Smooth muscle cell (in vitro differentiated cells): ENCODE data around the gene RRM2. TPM values are rescaled to one million over a fixed set of nuclear protein-coding genes. Genes with fewer than 3 reads are reported as not detected.

ENCODE experiments used
- DNase-seq: peaks from one replicate; lab custom pipeline; 2025; ENCODE audit not compliant: unreplicated experiment; lab: John Stamatoyannopoulos, UW
- H2AFZ ChIP-seq: fragments of 200-600 bp; sonication (generic); 2 replicates; pipeline ENCODE4 v1.6.0; 2016; ENCODE audit warnings: antibody characterized with exemption, low read depth, mild to moderate bottlenecking
- H3F3A ChIP-seq: fragments of 200-600 bp; sonication (generic); 2 replicates; pipeline ENCODE4 v1.6.0; 2017; ENCODE audit warnings: antibody characterized with exemption, low read depth
- H3K27ac ChIP-seq: fragments of 200-600 bp; sonication (generic); 2 replicates; pipeline ENCODE4 v1.5.1; 2016; ENCODE audit warnings: low read depth, mild to moderate bottlenecking
- H3K27me3 ChIP-seq: fragments of 200-600 bp; sonication (generic); 2 replicates; pipeline ENCODE4 v1.6.1; 2016; ENCODE audit warnings: low read depth, mild to moderate bottlenecking
- H3K36me3 ChIP-seq: fragments of 200-600 bp; sonication (generic); 2 replicates; pipeline ENCODE4 v1.5.1; 2016; ENCODE audit warnings: low read depth
- H3K4me1 ChIP-seq: fragments of 200-600 bp; sonication (generic); 2 replicates; pipeline ENCODE4 v1.5.1; 2016; ENCODE audit warnings: low read depth
- H3K4me2 ChIP-seq: fragments of 200-600 bp; sonication (generic); 2 replicates; pipeline ENCODE4 v1.6.0; 2016; ENCODE audit warnings: mild to moderate bottlenecking
- H3K4me3 ChIP-seq: fragments of 200-600 bp; sonication (generic); 2 replicates; pipeline ENCODE4 v1.5.1; 2016; ENCODE audit warnings: mild to moderate bottlenecking
- H3K79me2 ChIP-seq: fragments of 200-600 bp; sonication (generic); 2 replicates; pipeline ENCODE4 v1.6.0; 2016; ENCODE audit warnings: low read depth, mild to moderate bottlenecking
- H3K9ac ChIP-seq: fragments of 200-600 bp; sonication (generic); 2 replicates; pipeline ENCODE4 v1.6.0; 2016; ENCODE audit warnings: low read depth
- H3K9me3 ChIP-seq: fragments of 200-600 bp; sonication (generic); replicated peaks from 2 replicates; pipeline ENCODE4 v1.5.1; 2016; ENCODE audit warnings: low read depth
- H4K20me1 ChIP-seq: fragments of 200-600 bp; sonication (generic); 2 replicates; pipeline ENCODE4 v1.6.0; 2016; ENCODE audit warnings: low read depth
- WGBS: methylation state at CpG from one replicate; pipeline ENCODE4 v1.1.7; 2016; ENCODE audit warnings: low lambda C conversion rate; 5-methylcytosine and 5-hydroxymethylcytosine counted together
- polyA plus RNA-seq: library from polyadenylated mRNA; unstranded; fragments of >200 nt; fragmentation: Nextera tagmentation; extraction: Ambion mirVana; gene quantifications from 2 replicates; pipeline ENCODE4 v1.2.1, GENCODE V29; 2016
- total RNA-seq: library from RNA; depleted of rRNA; stranded (reverse); fragments of >200 nt; gene quantifications from 2 replicates; pipeline ENCODE4 v1.2.3, GENCODE V29; 2014
- TF ChIP-seq, protein P1 (sequence below): fragments of 200-600 bp; sonication (generic); IDR thresholded peaks from 2 replicates; pipeline ENCODE4 v1.5.1; 2017; ENCODE audit warnings: borderline replicate concordance, mild to moderate bottlenecking, antibody characterized with exemption; ENCODE audit not compliant: insufficient read depth, poor library complexity, severe bottlenecking

RRM2 gene
- total and polyA plus RNA-seq, 2 experiments from 2014 or later, result 22.7 to 102 TPM

DNA sequence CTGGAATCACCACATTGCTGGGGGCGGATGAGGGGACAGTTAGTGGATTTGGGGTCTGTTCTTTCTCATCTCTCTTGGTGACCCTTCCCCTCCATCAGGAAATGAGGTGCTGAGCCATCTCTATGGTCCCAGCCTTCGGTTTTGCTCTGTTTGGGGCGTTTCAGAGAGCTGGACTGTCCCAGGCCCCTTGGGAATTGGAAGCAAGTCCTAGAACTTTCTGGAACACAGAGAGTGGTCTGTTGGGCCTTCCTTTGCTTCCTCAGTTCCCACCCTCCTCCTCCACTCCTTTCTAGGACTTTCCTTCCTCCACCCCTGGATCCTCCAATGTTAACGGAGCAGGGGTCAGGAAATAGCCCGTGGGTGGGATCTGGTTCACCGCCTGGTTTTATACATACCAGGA, 17.0 kb downstream of the RRM2 start:
- Histone ChIP-seq H2AFZ (no peak overlapping the region), H3K9me3 (no peaks in the 10 kb centered on the region), H3K79me2 (no peaks in the 10 kb centered on the region), H3K9ac (no peak overlapping the region), H3K4me2 (no peak overlapping the region), H4K20me1 (no peaks in the 10 kb centered on the region), H3F3A (no peaks in the 10 kb centered on the region), H3K27me3 (no peaks in the 10 kb centered on the region), H3K36me3 (no peaks in the 10 kb centered on the region), H3K4me3 (no peak overlapping the region), H3K27ac (no peak overlapping the region), H3K4me1 (no peaks in the 10 kb centered on the region)
- no peak for DNase-seq
- 97% methylated on average over 6 of the region's 6 CpGs for WGBS
- TF ChIP-seq, protein P1, sequence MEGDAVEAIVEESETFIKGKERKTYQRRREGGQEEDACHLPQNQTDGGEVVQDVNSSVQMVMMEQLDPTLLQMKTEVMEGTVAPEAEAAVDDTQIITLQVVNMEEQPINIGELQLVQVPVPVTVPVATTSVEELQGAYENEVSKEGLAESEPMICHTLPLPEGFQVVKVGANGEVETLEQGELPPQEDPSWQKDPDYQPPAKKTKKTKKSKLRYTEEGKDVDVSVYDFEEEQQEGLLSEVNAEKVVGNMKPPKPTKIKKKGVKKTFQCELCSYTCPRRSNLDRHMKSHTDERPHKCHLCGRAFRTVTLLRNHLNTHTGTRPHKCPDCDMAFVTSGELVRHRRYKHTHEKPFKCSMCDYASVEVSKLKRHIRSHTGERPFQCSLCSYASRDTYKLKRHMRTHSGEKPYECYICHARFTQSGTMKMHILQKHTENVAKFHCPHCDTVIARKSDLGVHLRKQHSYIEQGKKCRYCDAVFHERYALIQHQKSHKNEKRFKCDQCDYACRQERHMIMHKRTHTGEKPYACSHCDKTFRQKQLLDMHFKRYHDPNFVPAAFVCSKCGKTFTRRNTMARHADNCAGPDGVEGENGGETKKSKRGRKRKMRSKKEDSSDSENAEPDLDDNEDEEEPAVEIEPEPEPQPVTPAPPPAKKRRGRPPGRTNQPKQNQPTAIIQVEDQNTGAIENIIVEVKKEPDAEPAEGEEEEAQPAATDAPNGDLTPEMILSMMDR, result no peak

DNA sequence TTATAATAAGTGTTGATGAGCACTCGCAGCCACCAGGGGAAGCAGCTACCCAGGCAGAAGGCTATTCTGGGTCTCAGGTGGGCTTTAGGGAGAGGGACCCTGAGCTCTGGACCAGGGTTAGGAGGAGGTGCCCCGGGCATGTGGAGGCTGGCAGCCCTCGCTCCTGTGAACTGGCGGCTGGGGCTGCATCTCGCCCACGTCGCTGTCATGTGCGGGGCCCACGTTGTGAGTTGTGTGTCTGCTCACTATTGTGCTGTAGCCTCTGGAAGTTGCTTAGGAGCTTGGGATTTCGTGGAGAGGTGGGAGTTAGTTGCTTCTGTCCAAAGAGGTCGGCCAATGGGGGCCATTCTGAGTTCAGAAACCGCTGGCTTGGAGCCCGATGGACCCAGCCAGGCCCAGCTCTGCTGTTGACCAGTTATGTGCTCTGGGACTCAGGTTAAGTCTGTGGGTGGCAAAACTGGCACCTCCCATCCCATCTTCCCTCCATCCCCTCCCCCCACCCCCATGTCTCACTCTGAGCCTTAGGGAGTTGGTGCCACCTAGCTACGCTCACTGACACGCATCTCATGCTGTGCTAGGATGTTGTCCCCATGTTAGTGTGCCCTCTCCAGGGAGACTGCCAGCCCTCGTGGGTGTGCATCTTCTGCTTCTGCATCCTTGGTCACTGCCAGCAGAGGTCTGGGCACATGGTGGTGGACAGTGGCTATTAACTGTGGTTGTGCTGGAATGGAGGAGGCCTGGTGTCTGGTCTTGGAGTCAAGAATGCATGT, 18.5 kb downstream of the RRM2 start:
- Histone ChIP-seq H3K27me3 (no peaks in the 10 kb centered on the region), H3K27ac (no peak overlapping the region), H3K79me2 (no peaks in the 10 kb centered on the region), H3F3A (no peaks in the 10 kb centered on the region), H4K20me1 (no peaks in the 10 kb centered on the region), H3K4me1 (no peaks in the 10 kb centered on the region), H2AFZ (no peak overlapping the region), H3K4me3 (no peak overlapping the region), H3K36me3 (no peaks in the 10 kb centered on the region), H3K9me3 (no peaks in the 10 kb centered on the region), H3K9ac (no peak overlapping the region), H3K4me2 (no peak overlapping the region)
- 93% methylated on average over 16 of the region's 16 CpGs for WGBS
- DNase-seq, result no peak
- TF ChIP-seq, protein P1, result no peak

DNA sequence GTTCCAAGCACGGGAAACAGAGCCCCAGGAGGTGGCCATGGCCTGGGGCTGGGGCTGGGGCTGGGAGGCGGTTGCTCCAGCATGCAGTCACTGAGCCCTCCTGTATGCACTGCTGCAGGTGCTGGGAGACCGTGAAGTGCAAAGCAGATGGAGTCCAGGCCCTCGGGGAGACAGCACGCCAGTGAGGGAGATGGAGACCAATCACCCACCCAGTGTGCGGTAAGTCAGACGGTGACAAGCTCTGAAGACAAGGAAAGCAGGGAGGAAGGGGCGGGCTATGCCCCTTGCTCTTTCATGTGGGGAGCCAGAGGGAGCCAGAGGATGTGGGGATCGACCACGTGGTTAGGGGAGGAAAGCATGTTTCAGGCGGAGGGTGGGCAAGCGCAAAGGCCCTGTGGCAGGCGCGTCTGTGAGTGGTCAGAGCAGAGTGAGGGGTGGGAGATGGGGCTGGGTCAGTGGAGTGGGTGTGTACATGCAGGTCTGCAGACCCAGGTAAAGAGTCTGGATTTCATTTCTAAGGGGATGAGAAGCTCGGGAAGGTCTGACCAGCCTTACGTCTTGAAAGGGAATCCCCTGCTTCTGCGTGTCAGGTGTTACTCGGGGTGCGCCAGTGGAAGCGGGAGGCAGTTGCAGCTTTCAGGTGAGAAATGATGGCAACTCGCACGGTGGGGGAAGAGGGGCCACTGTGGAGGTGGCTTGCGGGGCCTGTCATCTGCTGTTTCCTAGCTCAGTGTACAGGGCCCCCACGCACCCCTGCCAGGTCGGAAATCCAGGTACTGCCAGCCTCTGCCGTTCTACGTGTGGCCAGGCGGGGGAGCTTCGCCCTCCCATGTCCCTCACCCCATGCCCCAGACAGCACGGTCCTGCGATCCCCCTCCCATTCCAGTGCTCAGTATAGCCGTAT, 19.4 kb downstream of the RRM2 start:
- TF ChIP-seq, protein P1, result peak; percentile 40
- no peak overlapping the region for H2AFZ ChIP-seq
- H3K27ac ChIP-seq, result no peak overlapping the region
- H3K4me1 ChIP-seq, result no peaks in the 10 kb centered on the region
- H3F3A ChIP-seq, result no peaks in the 10 kb centered on the region
- no peaks in the 10 kb centered on the region for H3K27me3 ChIP-seq
- no peak overlapping the region for H3K4me3 ChIP-seq
- no peaks in the 10 kb centered on the region for H3K79me2 ChIP-seq
- H3K9ac ChIP-seq, result no peak overlapping the region
- WGBS, result 83% methylated on average over 31 of the region's 32 CpGs
- H4K20me1 ChIP-seq, result no peaks in the 10 kb centered on the region
- no peaks in the 10 kb centered on the region for H3K9me3 ChIP-seq
- DNase-seq, result no peak
- H3K4me2 ChIP-seq, result no peak overlapping the region
- no peaks in the 10 kb centered on the region for H3K36me3 ChIP-seq
